ENCODE data around the gene RARB.

RARB gene

DNA sequence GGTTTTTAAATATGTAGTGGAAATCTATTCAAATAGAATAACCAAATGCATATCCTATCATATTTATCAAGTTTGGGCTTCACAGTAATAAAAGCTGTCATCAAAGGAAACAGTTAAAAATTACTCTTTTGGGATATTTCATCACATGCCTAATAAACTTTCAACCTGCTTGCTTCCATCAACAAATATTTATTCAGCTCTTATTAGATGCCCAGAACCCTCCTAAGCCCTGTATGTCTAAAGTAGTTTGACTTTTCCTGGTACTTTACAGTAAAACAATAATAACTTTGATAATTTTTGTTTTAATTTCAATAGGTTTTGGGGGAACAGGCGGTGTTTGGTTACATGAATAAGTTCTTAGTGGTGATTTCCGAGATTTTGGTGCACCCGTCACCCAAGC is 37.5 kb upstream of the RARB start:
- no peak overlapping the region for H3K27ac ChIP-seq (replicated peaks)
- no peak for TF ChIP-seq POLR2AphosphoS5 (IDR thresholded peaks at IDR 0.05; ENCODE audit: low read depth)
- TF ChIP-seq, protein P1, sequence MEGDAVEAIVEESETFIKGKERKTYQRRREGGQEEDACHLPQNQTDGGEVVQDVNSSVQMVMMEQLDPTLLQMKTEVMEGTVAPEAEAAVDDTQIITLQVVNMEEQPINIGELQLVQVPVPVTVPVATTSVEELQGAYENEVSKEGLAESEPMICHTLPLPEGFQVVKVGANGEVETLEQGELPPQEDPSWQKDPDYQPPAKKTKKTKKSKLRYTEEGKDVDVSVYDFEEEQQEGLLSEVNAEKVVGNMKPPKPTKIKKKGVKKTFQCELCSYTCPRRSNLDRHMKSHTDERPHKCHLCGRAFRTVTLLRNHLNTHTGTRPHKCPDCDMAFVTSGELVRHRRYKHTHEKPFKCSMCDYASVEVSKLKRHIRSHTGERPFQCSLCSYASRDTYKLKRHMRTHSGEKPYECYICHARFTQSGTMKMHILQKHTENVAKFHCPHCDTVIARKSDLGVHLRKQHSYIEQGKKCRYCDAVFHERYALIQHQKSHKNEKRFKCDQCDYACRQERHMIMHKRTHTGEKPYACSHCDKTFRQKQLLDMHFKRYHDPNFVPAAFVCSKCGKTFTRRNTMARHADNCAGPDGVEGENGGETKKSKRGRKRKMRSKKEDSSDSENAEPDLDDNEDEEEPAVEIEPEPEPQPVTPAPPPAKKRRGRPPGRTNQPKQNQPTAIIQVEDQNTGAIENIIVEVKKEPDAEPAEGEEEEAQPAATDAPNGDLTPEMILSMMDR (IDR thresholded peaks at IDR 0.05; ENCODE audit: insufficient read depth, low read length) = no peak
- DNase-seq (ENCODE audit: low read depth in 1 of 2, low spot score in 1 of 2) = no peak
- no peaks in the 10 kb centered on the region for H3K27me3 ChIP-seq (ENCODE audit: insufficient read depth, poor library complexity, severe bottlenecking)
- H3K4me3 ChIP-seq (replicated peaks; ENCODE audit: insufficient read depth, low read length) = no peak overlapping the region

DNA sequence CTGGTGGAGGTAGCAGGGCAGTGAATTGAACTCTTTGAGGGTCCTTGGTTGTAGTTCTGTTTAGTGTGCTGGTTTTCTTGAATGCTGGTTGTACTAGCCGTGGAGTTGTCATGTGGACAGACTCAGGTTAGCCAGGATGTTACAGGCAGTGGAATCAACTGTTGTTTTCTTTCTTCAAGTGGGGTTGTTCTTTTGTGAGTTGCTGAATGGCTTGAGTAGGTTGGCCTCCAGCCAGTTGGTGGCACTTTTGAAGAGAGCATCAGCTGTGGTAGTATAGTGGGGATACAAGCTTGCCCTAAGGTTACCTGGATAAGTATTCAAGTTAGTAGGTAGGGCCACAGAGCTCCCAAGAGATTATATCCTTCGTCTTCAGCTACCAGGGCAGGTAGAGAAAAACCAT is 31.8 kb upstream of the RARB start:
- Histone ChIP-seq H3K27ac (replicated peaks) (no peak overlapping the region), H3K4me3 (replicated peaks; ENCODE audit: insufficient read depth, low read length) (no peak overlapping the region), H3K27me3 (ENCODE audit: insufficient read depth, poor library complexity, severe bottlenecking) (no peaks in the 10 kb centered on the region)
- no peak for TF ChIP-seq GABPA (IDR thresholded peaks at IDR 0.05; ENCODE audit: low read depth)
- DNase-seq (ENCODE audit: low read depth in 1 of 2, low spot score in 1 of 2) = no peak

DNA sequence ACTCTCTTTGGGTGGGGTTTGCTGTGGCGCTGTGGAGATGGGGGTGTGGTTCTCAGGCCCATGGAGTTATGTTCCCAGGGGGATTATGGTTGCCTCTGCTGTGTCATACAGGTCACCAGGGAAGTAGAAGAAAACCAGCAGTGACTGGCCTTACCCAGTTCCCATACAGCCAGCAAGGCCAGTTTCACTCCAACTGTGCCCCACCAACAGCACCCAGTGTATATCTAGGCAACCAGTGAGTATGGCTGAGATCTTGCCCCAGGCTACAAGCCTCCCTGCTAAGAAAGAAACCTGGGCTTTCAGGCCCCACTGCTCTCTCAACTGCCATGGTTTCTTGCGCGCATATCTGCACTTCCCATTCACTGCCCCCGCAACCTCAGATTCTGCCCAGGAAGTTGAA is 31.4 kb upstream of the RARB start:
- TF ChIP-seq, protein P1 (IDR thresholded peaks at IDR 0.05; ENCODE audit: insufficient read depth, low read length) = no peak
- TF ChIP-seq SPI1 (IDR thresholded peaks at IDR 0.05; ENCODE audit: borderline replicate concordance, low read depth) (no peak), GABPA (IDR thresholded peaks at IDR 0.05; ENCODE audit: low read depth) (no peak), POLR2AphosphoS5 (IDR thresholded peaks at IDR 0.05; ENCODE audit: low read depth) (no peak)
- TF ChIP-seq, protein P2, sequence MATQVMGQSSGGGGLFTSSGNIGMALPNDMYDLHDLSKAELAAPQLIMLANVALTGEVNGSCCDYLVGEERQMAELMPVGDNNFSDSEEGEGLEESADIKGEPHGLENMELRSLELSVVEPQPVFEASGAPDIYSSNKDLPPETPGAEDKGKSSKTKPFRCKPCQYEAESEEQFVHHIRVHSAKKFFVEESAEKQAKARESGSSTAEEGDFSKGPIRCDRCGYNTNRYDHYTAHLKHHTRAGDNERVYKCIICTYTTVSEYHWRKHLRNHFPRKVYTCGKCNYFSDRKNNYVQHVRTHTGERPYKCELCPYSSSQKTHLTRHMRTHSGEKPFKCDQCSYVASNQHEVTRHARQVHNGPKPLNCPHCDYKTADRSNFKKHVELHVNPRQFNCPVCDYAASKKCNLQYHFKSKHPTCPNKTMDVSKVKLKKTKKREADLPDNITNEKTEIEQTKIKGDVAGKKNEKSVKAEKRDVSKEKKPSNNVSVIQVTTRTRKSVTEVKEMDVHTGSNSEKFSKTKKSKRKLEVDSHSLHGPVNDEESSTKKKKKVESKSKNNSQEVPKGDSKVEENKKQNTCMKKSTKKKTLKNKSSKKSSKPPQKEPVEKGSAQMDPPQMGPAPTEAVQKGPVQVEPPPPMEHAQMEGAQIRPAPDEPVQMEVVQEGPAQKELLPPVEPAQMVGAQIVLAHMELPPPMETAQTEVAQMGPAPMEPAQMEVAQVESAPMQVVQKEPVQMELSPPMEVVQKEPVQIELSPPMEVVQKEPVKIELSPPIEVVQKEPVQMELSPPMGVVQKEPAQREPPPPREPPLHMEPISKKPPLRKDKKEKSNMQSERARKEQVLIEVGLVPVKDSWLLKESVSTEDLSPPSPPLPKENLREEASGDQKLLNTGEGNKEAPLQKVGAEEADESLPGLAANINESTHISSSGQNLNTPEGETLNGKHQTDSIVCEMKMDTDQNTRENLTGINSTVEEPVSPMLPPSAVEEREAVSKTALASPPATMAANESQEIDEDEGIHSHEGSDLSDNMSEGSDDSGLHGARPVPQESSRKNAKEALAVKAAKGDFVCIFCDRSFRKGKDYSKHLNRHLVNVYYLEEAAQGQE (IDR thresholded peaks at IDR 0.05; ENCODE audit: insufficient replicate concordance, low read depth) = no peak
- Histone ChIP-seq H3K27me3 (ENCODE audit: insufficient read depth, poor library complexity, severe bottlenecking) (no peaks in the 10 kb centered on the region), H3K4me3 (replicated peaks; ENCODE audit: insufficient read depth, low read length) (no peak overlapping the region), H3K27ac (replicated peaks) (no peak overlapping the region)
- no peak for DNase-seq (ENCODE audit: low read depth in 1 of 2, low spot score in 1 of 2)

DNA sequence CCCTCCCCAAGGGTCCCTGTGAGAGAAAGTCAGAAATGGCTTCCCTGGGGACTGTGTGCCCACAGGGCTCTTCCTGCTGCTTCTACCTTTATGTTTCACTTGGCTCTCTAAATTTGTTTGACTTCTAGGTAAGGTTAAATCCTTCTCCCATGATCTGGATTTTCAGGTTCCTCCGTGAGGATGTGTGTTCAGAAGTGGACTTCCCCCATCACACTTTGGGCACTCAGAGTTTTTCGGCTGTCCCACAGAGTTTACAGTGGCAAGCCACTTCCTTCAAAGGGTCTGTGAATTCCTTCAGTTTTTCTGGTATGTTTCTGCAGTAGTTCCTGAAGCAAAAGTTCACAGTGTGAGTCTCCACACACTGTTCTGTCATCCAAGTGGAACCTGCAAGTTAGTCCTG is 30.9 kb upstream of the RARB start:
- TF ChIP-seq, protein P1 (IDR thresholded peaks at IDR 0.05; ENCODE audit: insufficient read depth, low read length) = no peak
- no peak for TF ChIP-seq POLR2AphosphoS5 (IDR thresholded peaks at IDR 0.05; ENCODE audit: low read depth)
- no peak for TF ChIP-seq SPI1 (IDR thresholded peaks at IDR 0.05; ENCODE audit: borderline replicate concordance, low read depth)
- TF ChIP-seq, protein P2 (IDR thresholded peaks at IDR 0.05; ENCODE audit: insufficient replicate concordance, low read depth) = no peak
- TF ChIP-seq GABPA (IDR thresholded peaks at IDR 0.05; ENCODE audit: low read depth) = no peak
- DNase-seq (ENCODE audit: low read depth in 1 of 2, low spot score in 1 of 2) = no peak
- Histone ChIP-seq H3K4me3 (replicated peaks; ENCODE audit: insufficient read depth, low read length) (no peak overlapping the region), H3K27ac (replicated peaks) (no peak overlapping the region), H3K27me3 (ENCODE audit: insufficient read depth, poor library complexity, severe bottlenecking) (no peaks in the 10 kb centered on the region)
